H1 (cell line): ENCODE results near the gene RPLP2. TPM values are rescaled to one million over a fixed set of nuclear protein-coding genes. Genes with fewer than 3 reads are reported as not detected.

Experiments used
- CTCF ChIA-PET: fragments of 300-600 bp; sonication (Branson Sonifier 250); formaldehyde crosslinking; loops from one replicate; lab custom pipeline; 2021; ENCODE audit not compliant: partially characterized antibody; lab: Charles Lee
- POLR2A ChIA-PET: fragments of 300-600 bp; sonication (Branson Sonifier 250); formaldehyde crosslinking; loops from one replicate; lab custom pipeline; 2021; ENCODE audit warnings: inconsistent platforms; ENCODE audit not compliant: partially characterized antibody; lab: Charles Lee
- DNase-seq, 2 experiments: peaks; one replicate each; pipeline versions ENCODE4 v3.0.0 to v3.0.0-alpha.2; 2010 to 2022; ENCODE audit warnings: low spot score in 2 of 2, low read depth in 1 of 2, mixed read lengths in 1 of 2
- FAIRE-seq: peaks from 2 replicates; lab custom pipeline; 2011; peaks lifted over from hg19 to GRCh38; lab: Jason Lieb, UNC
- H2AFZ ChIP-seq: 2 replicates; pipeline ENCODE4 v1.8.1; 2012; ENCODE audit warnings: low read length, inconsistent platforms
- H2AK5ac ChIP-seq: 2 replicates; pipeline ENCODE4 v1.6.1; 2013; ENCODE audit warnings: low read depth, low read length
- H2BK120ac ChIP-seq: replicated peaks from 2 replicates; pipeline ENCODE3; 2013; ENCODE audit warnings: low read depth, low read length, inconsistent platforms
- H2BK12ac ChIP-seq: 2 replicates; pipeline ENCODE4 v1.6.1; 2013; ENCODE audit warnings: low read depth, low read length
- H2BK15ac ChIP-seq: 2 replicates; pipeline ENCODE4 v1.6.1; 2013; ENCODE audit warnings: low read length
- H2BK20ac ChIP-seq: 2 replicates; pipeline ENCODE4 v1.6.1; 2013; ENCODE audit warnings: low read length
- H2BK5ac ChIP-seq: 2 replicates; pipeline ENCODE4 v1.6.1; 2013; ENCODE audit warnings: low read depth, low read length
- H3K14ac ChIP-seq: 2 replicates; pipeline ENCODE4 v1.6.1; 2013; ENCODE audit warnings: inconsistent platforms; ENCODE audit not compliant: insufficient read length
- H3K18ac ChIP-seq: 2 replicates; pipeline ENCODE4 v1.6.1; 2013; ENCODE audit warnings: low read length; ENCODE audit errors: extremely low read depth
- H3K23ac ChIP-seq: 2 replicates; pipeline ENCODE4 v1.6.1; 2013; ENCODE audit warnings: inconsistent platforms; ENCODE audit not compliant: insufficient read length
- H3K23me2 ChIP-seq: 2 replicates; pipeline ENCODE4 v1.6.1; 2013; ENCODE audit warnings: low read depth, low read length
- H3K27ac ChIP-seq: 2 replicates; pipeline ENCODE4 v1.6.1; 2011; ENCODE audit warnings: low read depth, low read length, inconsistent platforms
- H3K27me3 ChIP-seq, 4 experiments: replicated peaks in 1 of 4; 1 replicate in 1 of 4; 2 replicates in 3 of 4; pipeline versions ENCODE4 v1.6.1 to v1.8.1; 2011 to 2013; ENCODE audit warnings: low read length in 3 of 4, mild to moderate bottlenecking in 3 of 4, inconsistent platforms in 2 of 4, mixed read lengths in 2 of 4, moderate library complexity in 1 of 4; ENCODE audit not compliant: control insufficient read depth in 3 of 4, insufficient read depth in 3 of 4; ENCODE audit errors: extremely low read depth in 1 of 4
- H3K36me3 ChIP-seq, 4 experiments: 2 replicates each; pipeline versions ENCODE4 v1.6.1 to v1.8.1; 2011 to 2013; ENCODE audit warnings: mild to moderate bottlenecking in 4 of 4, low read length in 3 of 4, moderate library complexity in 2 of 4, control low read depth in 1 of 4, inconsistent platforms in 1 of 4; ENCODE audit not compliant: insufficient read depth in 4 of 4, control insufficient read depth in 2 of 4
- H3K4ac ChIP-seq: replicated peaks from 2 replicates; pipeline ENCODE3; 2013; ENCODE audit warnings: low read length, low read depth, mixed read lengths, inconsistent platforms; ENCODE audit not compliant: insufficient read length
- H3K4me1 ChIP-seq, 4 experiments: replicated peaks in 1 of 4; 1 replicate in 1 of 4; 2 replicates in 3 of 4; pipeline versions ENCODE4 v1.6.1 to v1.8.1; 2011 to 2013; ENCODE audit warnings: low read length in 3 of 4, inconsistent platforms in 2 of 4, mixed read lengths in 1 of 4; ENCODE audit not compliant: insufficient read depth in 4 of 4, control insufficient read depth in 3 of 4
- H3K4me2 ChIP-seq, 2 experiments: 2 replicates each; pipeline versions ENCODE4 v1.6.1 to v1.8.1; 2011 to 2013; ENCODE audit warnings: low read depth in 2 of 2, low read length in 2 of 2, control low read depth in 1 of 2, inconsistent platforms in 1 of 2, mild to moderate bottlenecking in 1 of 2; ENCODE audit not compliant: insufficient read depth in 1 of 2
- H3K4me3 ChIP-seq, 4 experiments: fragments of 200-600, 300-600 bp in 1 of 4; sonication (generic), shearing (Covaris generic), sonication (Bioruptor Twin) in 1 of 4; 2 replicates each; pipeline versions ENCODE4 v1.5.1 to v1.8.1; 2011 to 2016; ENCODE audit warnings: low read length in 4 of 4, low read depth in 3 of 4, control low read depth in 2 of 4, inconsistent platforms in 2 of 4, mild to moderate bottlenecking in 2 of 4, mixed read lengths in 1 of 4, moderate library complexity in 1 of 4; ENCODE audit not compliant: insufficient read depth in 2 of 4; ENCODE audit errors: extremely low read depth in 1 of 4
- H3K56ac ChIP-seq: replicated peaks from 2 replicates; pipeline ENCODE3; 2013; ENCODE audit warnings: low read depth, mild to moderate bottlenecking, mixed read lengths, low read length, inconsistent platforms; ENCODE audit not compliant: insufficient read length
- H3K79me1 ChIP-seq: 2 replicates; pipeline ENCODE4 v1.6.1; 2013; ENCODE audit warnings: low read depth, low read length, control low read depth
- H3K79me2 ChIP-seq, 2 experiments: 2 replicates each; pipeline versions ENCODE4 v1.6.1 to v1.8.1; 2012 to 2013; ENCODE audit warnings: low read length in 2 of 2, mild to moderate bottlenecking in 2 of 2, inconsistent platforms in 1 of 2; ENCODE audit not compliant: insufficient read depth in 2 of 2, control insufficient read depth in 1 of 2
- H3K9ac ChIP-seq, 4 experiments: replicated peaks in 1 of 4; 1 replicate in 1 of 4; 2 replicates in 3 of 4; pipeline versions ENCODE4 v1.6.1 to v1.8.1; 2011 to 2013; ENCODE audit warnings: low read depth in 3 of 4, low read length in 3 of 4, control low read depth in 2 of 4, mild to moderate bottlenecking in 2 of 4, moderate library complexity in 2 of 4, inconsistent platforms in 1 of 4; ENCODE audit errors: extremely low read depth in 1 of 4
- H3K9me3 ChIP-seq, 2 experiments: 2 replicates each; pipeline versions ENCODE4 v1.6.1 to v1.8.1; 2012 to 2013; ENCODE audit warnings: mild to moderate bottlenecking in 2 of 2, moderate library complexity in 2 of 2, control low read depth in 1 of 2, inconsistent platforms in 1 of 2, low read depth in 1 of 2, low read length in 1 of 2, mixed read lengths in 1 of 2; ENCODE audit not compliant: insufficient read depth in 2 of 2
- H4K20me1 ChIP-seq, 2 experiments: replicated peaks in 1 of 2; 2 replicates each; pipeline versions ENCODE3 to v1.8.1; 2011 to 2013; ENCODE audit warnings: inconsistent platforms in 2 of 2, low read length in 2 of 2, mild to moderate bottlenecking in 1 of 2; ENCODE audit not compliant: insufficient read depth in 2 of 2, control insufficient read depth in 1 of 2
- H4K5ac ChIP-seq: 2 replicates; pipeline ENCODE4 v1.6.1; 2013; ENCODE audit warnings: low read length, low read depth, mixed read lengths, inconsistent platforms; ENCODE audit not compliant: insufficient read length
- H4K8ac ChIP-seq: 2 replicates; pipeline ENCODE4 v1.8.0; 2013; ENCODE audit warnings: mild to moderate bottlenecking, moderate library complexity, low read length, inconsistent platforms; ENCODE audit not compliant: insufficient read depth; ENCODE audit errors: extremely low read depth
- H4K91ac ChIP-seq: replicated peaks from 2 replicates; pipeline ENCODE3; 2013; ENCODE audit warnings: low read length, mixed read lengths, inconsistent platforms; ENCODE audit not compliant: insufficient read length
- EGR1 ChIP-seq: IDR thresholded peaks from 2 replicates; pipeline ENCODE4 v1.6.1; 2011; ENCODE audit warnings: low read depth, low read length, borderline replicate concordance
- NANOG ChIP-seq: IDR thresholded peaks from 2 replicates; pipeline ENCODE4 v1.6.1; 2011; ENCODE audit warnings: low read length, low read depth, mild to moderate bottlenecking, inconsistent platforms; ENCODE audit not compliant: insufficient read depth, poor library complexity, severe bottlenecking
- NRF1 ChIP-seq: IDR thresholded peaks from 2 replicates; pipeline ENCODE4 v1.6.1; 2011; ENCODE audit warnings: mild to moderate bottlenecking, low read depth, low read length, improper control_type of control experiment
- SIN3A ChIP-seq, 2 experiments: IDR thresholded peaks in 1 of 2; conservative IDR thresholded peaks in 1 of 2; 2 replicates each; pipeline ENCODE4 v1.6.1; 2011 to 2012; ENCODE audit warnings: low read length in 2 of 2, improper control_type of control experiment in 1 of 2, low read depth in 1 of 2, mild to moderate bottlenecking in 1 of 2
- WGBS, 2 experiments: shearing (Covaris generic) in 1 of 2; methylation state at CpG; one replicate each; pipeline versions ENCODE4 v1.1.6 to v1.1.7; 2013 to 2015; ENCODE audit warnings: low lambda C conversion rate in 2 of 2, mixed read lengths in 2 of 2, inconsistent platforms in 1 of 2, low coverage in 1 of 2, missing lambda C conversion rate in 1 of 2; ENCODE audit not compliant: insufficient replicate concordance in 2 of 2, insufficient coverage in 1 of 2, insufficient read length in 1 of 2; ENCODE audit errors: extremely low coverage in 1 of 2, missing lambda C conversion rate in 1 of 2; 5-methylcytosine and 5-hydroxymethylcytosine counted together
- polyA plus RNA-seq, 7 experiments: library from polyadenylated mRNA; depleted of rRNA in 3 of 7; stranded (reverse) in 5 of 7; unstranded in 2 of 7; fragments of >200 nt in 5 of 7; fragments of 200-250 nt in 2 of 7; gene quantifications; 1 replicate in 5 of 7; 2 replicates in 1 of 7; 4 replicates in 1 of 7; pipeline versions ENCODE4 v1.2.1 to v1.2.3, GENCODE V29; 2011 to 2013; ENCODE audit warnings: missing spikeins in 2 of 7, mixed read lengths in 2 of 7
- total RNA-seq: library from RNA; stranded (reverse); fragmentation: NEBNext Ultra II Directional; extraction: Animal tissue kit (Norgen Biotek cat#: 25700); gene quantifications from 2 replicates; pipeline ENCODE4 v1.2.1, GENCODE V29; 2021
- TF ChIP-seq, protein P1 (sequence below): IDR thresholded peaks from 2 replicates; pipeline ENCODE4 v1.6.1; 2011; ENCODE audit warnings: low read depth, mild to moderate bottlenecking, low read length; ENCODE audit not compliant: insufficient read depth
- TF ChIP-seq, protein P2 (sequence below): IDR thresholded peaks from 2 replicates; pipeline ENCODE4 v1.6.1; 2011; ENCODE audit warnings: low read length, improper control_type of control experiment

The RPLP2 gene
- total and polyA plus RNA-seq, 2 of the 8 experiments (the other 6 are each of a cell fraction or from before 2014, with no cell fraction given) = 1,789 to 2,106 TPM

DNA sequence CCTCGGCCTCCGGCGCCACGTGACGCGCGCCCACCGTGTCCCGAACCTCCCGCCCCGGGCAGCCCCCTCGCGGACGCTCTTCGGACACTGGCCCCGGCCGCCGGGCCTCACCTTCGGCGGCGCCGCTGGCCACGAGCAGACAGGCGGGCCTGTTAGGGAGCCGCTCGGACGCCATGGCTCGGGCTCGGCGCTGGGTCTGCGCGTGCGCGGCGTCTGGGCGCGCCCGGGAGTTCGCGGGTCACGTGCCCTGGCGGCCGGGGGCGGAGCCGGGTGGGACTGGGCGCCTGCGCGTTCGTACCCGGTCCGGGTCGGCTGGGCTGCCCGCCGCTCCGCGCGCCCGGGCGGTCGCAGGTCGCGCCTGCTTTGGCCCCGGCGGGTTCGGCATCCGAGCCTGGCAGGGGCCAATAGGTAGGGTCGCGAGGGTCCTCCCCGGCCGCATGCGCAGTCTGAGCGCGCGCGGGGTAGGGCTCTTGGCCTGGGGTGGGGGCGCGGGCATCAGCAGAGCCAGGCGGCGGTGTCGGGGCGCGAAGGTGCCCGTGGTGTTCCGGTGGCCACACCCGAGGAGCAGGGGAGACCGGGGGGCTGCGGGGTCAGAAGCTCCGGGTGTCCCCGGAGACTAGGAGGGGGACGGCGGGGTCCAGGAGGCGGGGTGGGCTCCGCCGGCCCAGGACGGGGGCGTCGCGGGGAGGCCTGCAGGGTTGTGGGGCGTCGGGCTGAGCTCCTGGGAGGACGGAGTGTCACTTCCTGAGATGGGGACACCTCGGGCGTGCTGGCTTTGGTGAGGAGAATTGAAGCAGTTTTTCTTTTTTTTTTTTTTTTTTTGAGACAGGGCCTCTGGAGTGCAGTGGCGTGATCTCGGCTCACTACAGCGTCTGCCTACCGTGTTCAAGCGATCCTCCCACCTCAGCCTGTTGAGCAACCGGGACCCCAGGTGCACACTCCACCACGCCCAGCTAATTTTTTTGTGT is 32.2 kb upstream of the RPLP2 start, which contains the start of gene GATD1:
Gene GATD1, minus strand, starts transcription at position 200 of the 968 bp plus-strand sequence. Its CDS starts 25 bp downstream, at position 175.
- no peak within 1 kb of the TSS for H2AFZ ChIP-seq
- peak within 1 kb of the TSS; percentile 65 for H4K91ac ChIP-seq
- H3K4ac ChIP-seq = peak within 1 kb of the TSS; percentile 91
- no peaks in the 10 kb centered on the region for H3K9me3 ChIP-seq
- 0 out of 2 replicates have a peak, but pooled peaks cover 6% of the 10 kb centered on the region for H3K79me1 ChIP-seq
- peak within 1 kb of the TSS; percentile 91 for H4K8ac ChIP-seq
- peak within 1 kb of the TSS; percentile 92; the same call in 1 of the 2 replicates for H2BK15ac ChIP-seq
- peak within 1 kb of the TSS; percentile 92 for H3K56ac ChIP-seq
- H2BK5ac ChIP-seq = peak within 1 kb of the TSS; percentile 77
- H2AK5ac ChIP-seq = peak within 1 kb of the TSS; percentile 75; the same call in 1 of the 2 replicates
- no peak within 1 kb of the TSS for H3K23ac ChIP-seq
- peak within 1 kb of the TSS; percentile 60; the same call in 1 of the 2 replicates for H2BK12ac ChIP-seq
- 6% methylated on average over 53 of the region's 110 CpGs; no CpG with 5 or more reads in 1 of the 2 experiments for WGBS, 2 experiments
- H3K23me2 ChIP-seq = peaks cover 13% of the 10 kb centered on the region; the same call in 1 of the 2 replicates
- peak within 1 kb of the TSS; percentile 91; the same call in 1 of the 2 replicates for H3K27ac ChIP-seq
- H3K79me2 ChIP-seq = peaks cover 7 to 42% of the 10 kb centered on the region in 2 experiments; a peak in 3 of 4 replicates
- H3K9ac ChIP-seq = peak within 1 kb of the TSS; percentile 62 to 95 (median 82)
- H2BK120ac ChIP-seq = no peak within 1 kb of the TSS
- H3K4me3 ChIP-seq = peak within 1 kb of the TSS; percentile 77 to 91 (median 85)
- H3K4me1 ChIP-seq = peaks cover 3 to 25% (median 12%) of the 10 kb centered on the region in 4 experiments
- no peak for FAIRE-seq
- H2BK20ac ChIP-seq = no peak within 1 kb of the TSS
- H4K20me1 ChIP-seq = peaks cover 14 to 31% of the 10 kb centered on the region in 2 experiments
- peak in 1 of 2 experiments; percentile 98 for DNase-seq
- H3K4me2 ChIP-seq = peak within 1 kb of the TSS; percentile 85 to 86
- peak within 1 kb of the TSS; percentile 81 for H3K18ac ChIP-seq
- H3K14ac ChIP-seq = no peak within 1 kb of the TSS
- POLR2A ChIA-PET = interaction anchor here (0.6 to 35.3 kb wide), 20 partner anchors 9 to 978 kb away, joined by 3 to 636 read pairs (median 4); partner anchors contain the start of genes CEND1, PNPLA2, RPLP2 and TALDO1
- H4K5ac ChIP-seq = peak within 1 kb of the TSS; percentile 91
- CTCF ChIA-PET = interaction anchor here (0.6 to 2.9 kb wide), 7 partner anchors 12 to 259 kb away, joined by 3 to 15 read pairs (median 3); partner anchors contain the start of gene MUC6
- peaks cover 0 to 7% (median 4%) of the 10 kb centered on the region in 4 experiments; a peak in 3 of 8 replicates for H3K36me3 ChIP-seq
- H3K27me3 ChIP-seq = no peaks in the 10 kb centered on the region; a peak in 1 of 7 replicates
- peak; percentile 72; the same call in 1 of the 2 replicates for TF ChIP-seq EGR1
- no peak for TF ChIP-seq NANOG
- TF ChIP-seq, protein P1, sequence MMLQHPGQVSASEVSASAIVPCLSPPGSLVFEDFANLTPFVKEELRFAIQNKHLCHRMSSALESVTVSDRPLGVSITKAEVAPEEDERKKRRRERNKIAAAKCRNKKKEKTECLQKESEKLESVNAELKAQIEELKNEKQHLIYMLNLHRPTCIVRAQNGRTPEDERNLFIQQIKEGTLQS = peak; percentile 74; the same call in 1 of the 2 replicates
- TF ChIP-seq NRF1 = peak; percentile 60
- TF ChIP-seq, protein P2, sequence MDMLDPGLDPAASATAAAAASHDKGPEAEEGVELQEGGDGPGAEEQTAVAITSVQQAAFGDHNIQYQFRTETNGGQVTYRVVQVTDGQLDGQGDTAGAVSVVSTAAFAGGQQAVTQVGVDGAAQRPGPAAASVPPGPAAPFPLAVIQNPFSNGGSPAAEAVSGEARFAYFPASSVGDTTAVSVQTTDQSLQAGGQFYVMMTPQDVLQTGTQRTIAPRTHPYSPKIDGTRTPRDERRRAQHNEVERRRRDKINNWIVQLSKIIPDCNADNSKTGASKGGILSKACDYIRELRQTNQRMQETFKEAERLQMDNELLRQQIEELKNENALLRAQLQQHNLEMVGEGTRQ = peak; percentile 92
- TF ChIP-seq SIN3A (conservative IDR thresholded peaks at IDR 0.05 in 1 of 2, IDR thresholded peaks at IDR 0.05 in 1 of 2; ENCODE audit: low read depth in 1 of 2, low read length in 2 of 2) = peak in 1 of 2 experiments; percentile 73; a peak in 2 of 4 replicates
